Parathyroid adenoma (tissue), 2 donors: ENCODE measurements around the gene TADA1.
A peak's percentile ranks its signal among the peaks of the same experiment; 100 is the strongest.

Experiments used
- H2AFZ ChIP-seq: fragments of 300-600 bp; sonication (generic); one replicate; pipeline ENCODE4 v1.7.0; 2017; ENCODE audit warnings: antibody characterized with exemption, mild to moderate bottlenecking
- H3K27ac ChIP-seq: fragments of 300-600 bp; sonication (generic); one replicate; pipeline ENCODE4 v1.7.0; 2017
- H3K27me3 ChIP-seq: fragments of 300-600 bp; sonication (generic); one replicate; pipeline ENCODE4 v1.7.0; 2017; ENCODE audit warnings: low read length; ENCODE audit not compliant: control insufficient read depth, insufficient read depth
- H3K36me3 ChIP-seq: fragments of 300-600 bp; sonication (generic); one replicate; pipeline ENCODE4 v1.7.0; 2017; ENCODE audit warnings: low read length; ENCODE audit not compliant: control insufficient read depth, insufficient read depth
- H3K4me1 ChIP-seq: fragments of 300-600 bp; sonication (generic); one replicate; pipeline ENCODE4 v1.7.0; 2017; ENCODE audit warnings: control low read depth
- H3K4me2 ChIP-seq: fragments of 300-600 bp; sonication (generic); one replicate; pipeline ENCODE4 v1.7.0; 2017; ENCODE audit warnings: low read length
- H3K4me3 ChIP-seq: fragments of 300-600 bp; sonication (generic); one replicate; pipeline ENCODE4 v1.7.0; 2017; ENCODE audit warnings: low read depth, low read length
- H3K79me2 ChIP-seq: fragments of 300-600 bp; sonication (generic); one replicate; pipeline ENCODE4 v1.7.0; 2017; ENCODE audit warnings: control low read depth
- H3K9ac ChIP-seq: fragments of 300-600 bp; sonication (generic); one replicate; pipeline ENCODE4 v1.7.0; 2017; ENCODE audit warnings: mild to moderate bottlenecking
- H3K9me3 ChIP-seq: fragments of 300-600 bp; sonication (generic); one replicate; pipeline ENCODE4 v1.7.0; 2017; ENCODE audit warnings: low read length; ENCODE audit not compliant: control insufficient read depth
- CTCF ChIP-seq: fragments of 300-600 bp; sonication (generic); IDR thresholded peaks from one replicate; pipeline ENCODE4 v1.7.0; 2017; ENCODE audit warnings: antibody characterized with exemption, mild to moderate bottlenecking
- donor health status: primary hyperparathyroidism.

TADA1 gene

DNA sequence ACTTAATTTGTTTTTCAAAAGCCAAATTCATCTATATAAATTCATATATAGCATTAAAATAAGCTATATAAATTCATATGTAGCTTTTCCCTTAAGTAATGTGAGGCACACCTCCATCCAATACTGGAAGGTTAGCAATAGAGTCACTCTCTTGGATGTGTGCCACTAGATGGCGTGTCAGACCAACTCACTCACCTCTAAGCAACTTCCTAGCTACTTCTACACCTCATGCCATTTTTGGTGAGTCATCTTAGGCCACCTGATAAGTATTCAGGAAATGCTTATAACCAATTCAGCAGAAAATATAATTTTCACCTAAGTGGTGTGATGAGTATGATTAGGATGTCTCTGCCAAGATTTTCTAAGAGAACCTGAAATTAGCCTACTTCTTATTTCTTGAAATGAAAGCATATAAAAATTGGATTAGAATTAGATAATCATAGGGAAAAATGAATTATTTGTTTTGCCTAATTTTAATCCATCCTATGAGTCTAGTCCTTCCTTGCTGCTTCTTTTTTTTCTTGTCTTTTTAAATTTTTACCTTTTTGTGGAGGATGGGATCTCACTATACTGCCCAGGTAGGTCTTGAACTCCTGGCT, 34.4 kb upstream of the TADA1 start:
- no peaks in the 10 kb centered on the region for H3K9me3 ChIP-seq

GRCh38 chr1:166908942-166909341, 32.9 kb upstream of the TADA1 start:
- TF ChIP-seq CTCF, result no peak
- Histone ChIP-seq H3K79me2 (no peaks in the 10 kb centered on the region), H2AFZ (no peak overlapping the region), H3K4me1 (no peaks in the 10 kb centered on the region), H3K9ac (no peak overlapping the region), H3K27me3 (no peaks in the 10 kb centered on the region), H3K4me3 (no peak overlapping the region), H3K36me3 (no peaks in the 10 kb centered on the region), H3K27ac (no peak overlapping the region), H3K4me2 (no peak overlapping the region), H3K9me3 (no peaks in the 10 kb centered on the region)

More for the DNA sequence above, 34.4 kb upstream of the TADA1 start:
- no peak overlapping the region for H3K4me2 ChIP-seq
- no peak overlapping the region for H3K9ac ChIP-seq
- no peak overlapping the region for H3K4me3 ChIP-seq
- no peak overlapping the region for H2AFZ ChIP-seq
- no peak overlapping the region for H3K27ac ChIP-seq
- no peaks in the 10 kb centered on the region for H3K36me3 ChIP-seq
- no peaks in the 10 kb centered on the region for H3K79me2 ChIP-seq
- H3K27me3 ChIP-seq, result no peaks in the 10 kb centered on the region
- H3K4me1 ChIP-seq, result no peaks in the 10 kb centered on the region
- TF ChIP-seq CTCF, result peak; percentile 59

GRCh38 chr1:166907763-166908162, 31.7 kb upstream of the TADA1 start:
- Histone ChIP-seq H3K27me3 (no peaks in the 10 kb centered on the region), H3K9ac (no peak overlapping the region), H3K4me1 (no peaks in the 10 kb centered on the region), H2AFZ (no peak overlapping the region), H3K27ac (no peak overlapping the region), H3K4me3 (no peak overlapping the region), H3K9me3 (no peaks in the 10 kb centered on the region), H3K79me2 (no peaks in the 10 kb centered on the region), H3K4me2 (no peak overlapping the region), H3K36me3 (no peaks in the 10 kb centered on the region)
- TF ChIP-seq CTCF, result no peak

DNA sequence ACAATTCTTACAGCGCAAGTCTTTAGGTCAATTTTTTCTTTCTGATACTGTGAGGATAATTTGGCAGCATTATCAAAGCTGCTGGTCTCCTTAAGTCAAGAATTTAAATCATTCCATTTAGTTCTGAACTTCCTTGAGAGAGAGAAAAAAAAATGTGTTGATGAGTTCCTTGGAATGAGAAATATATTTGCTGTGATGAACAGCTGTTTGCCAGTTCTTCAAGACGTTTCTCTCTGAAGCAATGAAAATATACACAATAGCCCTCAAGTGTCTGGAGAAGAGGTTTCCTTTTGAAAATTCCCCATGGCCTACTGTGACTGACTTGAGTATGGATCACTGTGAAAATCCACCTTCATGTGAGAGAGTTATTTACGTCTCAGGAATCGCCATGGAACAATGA, 31.0 kb upstream of the TADA1 start:
- Histone ChIP-seq H3K4me3 (no peak overlapping the region), H3K9me3 (no peaks in the 10 kb centered on the region), H3K27me3 (no peaks in the 10 kb centered on the region), H2AFZ (no peak overlapping the region), H3K4me1 (no peaks in the 10 kb centered on the region), H3K27ac (no peak overlapping the region), H3K79me2 (no peaks in the 10 kb centered on the region), H3K9ac (no peak overlapping the region), H3K4me2 (no peak overlapping the region), H3K36me3 (no peaks in the 10 kb centered on the region)
- no peak for TF ChIP-seq CTCF

DNA sequence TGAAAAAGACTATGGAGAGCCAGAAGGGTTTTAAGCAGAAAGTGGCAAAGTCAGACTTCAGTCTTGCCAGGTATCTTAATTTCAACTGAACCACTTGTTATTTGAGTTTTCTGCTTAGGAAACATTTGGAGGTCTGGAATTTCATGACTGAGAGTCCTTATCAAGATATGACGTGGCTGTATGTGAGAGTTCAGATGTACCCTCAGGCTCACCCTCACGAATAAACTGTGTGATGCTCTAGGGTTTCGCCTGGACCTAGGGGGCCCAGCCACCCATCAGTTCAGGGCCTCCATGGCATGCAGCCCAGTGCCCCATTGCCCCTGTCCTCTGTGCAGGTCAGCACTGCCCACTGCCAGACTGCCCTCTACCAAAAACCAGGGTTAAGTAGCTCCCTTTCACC, 30.6 kb upstream of the TADA1 start:
- H3K9me3 ChIP-seq, result no peaks in the 10 kb centered on the region
- no peaks in the 10 kb centered on the region for H3K4me1 ChIP-seq

More for the DNA sequence above, 30.6 kb upstream of the TADA1 start:
- H3K4me3 ChIP-seq, result no peak overlapping the region
- no peak for TF ChIP-seq CTCF
- H3K27me3 ChIP-seq, result no peaks in the 10 kb centered on the region
- no peak overlapping the region for H2AFZ ChIP-seq
- H3K27ac ChIP-seq, result no peak overlapping the region
- H3K36me3 ChIP-seq, result no peaks in the 10 kb centered on the region
- no peak overlapping the region for H3K9ac ChIP-seq
- H3K79me2 ChIP-seq, result no peaks in the 10 kb centered on the region
- no peak overlapping the region for H3K4me2 ChIP-seq
